CD4-positive, alpha-beta T cell (primary cell): ENCODE data around the gene OPTC. TPM values are rescaled to one million over a fixed set of nuclear protein-coding genes. Genes with fewer than 3 reads are reported as not detected.

Source experiments
- ATAC-seq: fragments of 200-7000 bp; cut with Tn5 transposase; one replicate; pipeline ENCODE4 v1.10.0; 2022; ENCODE audit warnings: mild to moderate bottlenecking; ENCODE audit not compliant: poor library complexity
- CTCF ChIA-PET: fragments of 350-600 bp; sonication (Branson Sonifier 250); formaldehyde crosslinking; loops from one replicate; lab custom pipeline; 2021; ENCODE audit warnings: antibody characterized with exemption, inconsistent platforms; lab: Charles Lee
- POLR2A ChIA-PET: fragments of 350-600 bp; sonication (Branson Sonifier 250); formaldehyde crosslinking; loops from one replicate; lab custom pipeline; 2021; ENCODE audit warnings: antibody characterized with exemption, inconsistent platforms; lab: Charles Lee
- DNase-seq, 14 experiments: peaks; one replicate each; pipeline ENCODE4 v3.0.0-alpha.2; 2013 to 2020; ENCODE audit warnings: mixed read lengths in 2 of 14
- H3K27ac ChIP-seq, 2 donors: one replicate each; pipeline versions ENCODE4 v1.5.1 to v1.7.0; 2013; ENCODE audit warnings: low read length in 2 of 2, low read depth in 1 of 2, mild to moderate bottlenecking in 1 of 2
- H3K27me3 ChIP-seq, 2 experiments: 1 replicate in 1 of 2; 2 replicates in 1 of 2; pipeline versions ENCODE4 v1.6.1 to v1.7.0; 2013; ENCODE audit warnings: low read length in 2 of 2, control low read depth in 1 of 2, mild to moderate bottlenecking in 1 of 2, moderate library complexity in 1 of 2; ENCODE audit not compliant: insufficient read depth in 2 of 2, control insufficient read depth in 1 of 2
- H3K36me3 ChIP-seq: one replicate; pipeline ENCODE4 v1.6.1; 2013; ENCODE audit warnings: low read length, control low read depth; ENCODE audit not compliant: insufficient read depth
- H3K4me1 ChIP-seq: one replicate; pipeline ENCODE4 v1.6.1; 2013; ENCODE audit warnings: low read length, control low read depth; ENCODE audit not compliant: insufficient read depth
- H3K4me3 ChIP-seq: one replicate; pipeline ENCODE4 v1.5.1; 2013; ENCODE audit warnings: mild to moderate bottlenecking, low read length, moderate library complexity
- H3K9me3 ChIP-seq, 2 experiments: 1 replicate in 1 of 2; 2 replicates in 1 of 2; pipeline versions ENCODE4 v1.6.1 to v1.7.0; 2013; ENCODE audit warnings: low read length in 2 of 2, mild to moderate bottlenecking in 2 of 2, control low read depth in 1 of 2, moderate library complexity in 1 of 2; ENCODE audit not compliant: control insufficient read depth in 1 of 2, insufficient read depth in 1 of 2
- H3K27ac Mint-ChIP-seq: one replicate; pipeline ENCODE4 v1.8.0; 2020; ENCODE audit warnings: mixed read lengths
- H3K27me3 Mint-ChIP-seq: one replicate; pipeline ENCODE4 v1.8.0; 2021; ENCODE audit warnings: mixed read lengths
- H3K36me3 Mint-ChIP-seq: one replicate; pipeline ENCODE4 v1.8.0; 2021; ENCODE audit warnings: low read depth, mixed read lengths
- H3K4me1 Mint-ChIP-seq: one replicate; pipeline ENCODE4 v1.8.0; 2021; ENCODE audit warnings: low read depth, mixed read lengths
- H3K4me3 Mint-ChIP-seq: one replicate; pipeline ENCODE4 v1.8.0; 2020; ENCODE audit warnings: mild to moderate bottlenecking, mixed read lengths
- H3K9me3 Mint-ChIP-seq: one replicate; pipeline ENCODE4 v1.8.0; 2020; ENCODE audit warnings: mixed read lengths
- CTCF ChIP-seq: fragments of 200-600 bp; IDR thresholded peaks from one replicate; pipeline ENCODE4 v1.8.0; 2022; ENCODE audit warnings: antibody characterized with exemption, mild to moderate bottlenecking
- intact Hi-C, 2 experiments: fragments of 100-400 bp; cut with DNase I in 1 of 2; cut with micrococcal nuclease in 1 of 2; formaldehyde crosslinking; loops; one replicate each; pipeline versions ENCODE4 v1.15.1 to v1.9.0; 2023 to 2025; cut with DNase I, micrococcal nuclease
- total RNA-seq, 174 experiments: library from RNA in 2 of 174; stranded (reverse) in 2 of 174; gene quantifications; one replicate each; pipeline ENCODE4 v1.2.3 and lab custom pipeline; 2021 to 2026

Gene OPTC
- total RNA-seq, 2 experiments from 2014 or later: not detected

GRCh38 chr1:203547147-203547546, 53.2 kb downstream of the OPTC start:
- Mint-ChIP-seq H3K27ac (no peak overlapping the region), H3K4me3 (no peak overlapping the region), H3K36me3 (no peaks in the 10 kb centered on the region), H3K9me3 (no peaks in the 10 kb centered on the region), H3K4me1 (no peaks in the 10 kb centered on the region), H3K27me3 (no peaks in the 10 kb centered on the region)
- Histone ChIP-seq H3K36me3 (no peaks in the 10 kb centered on the region), H3K4me3 (no peak overlapping the region), H3K27ac (no peak overlapping the region), H3K27me3 (no peaks in the 10 kb centered on the region), H3K9me3 (no peaks in the 10 kb centered on the region), H3K4me1 (no peaks in the 10 kb centered on the region)
- no peak for ATAC-seq
- ChIA-PET CTCF (no interaction called here), POLR2A (no interaction called here)
- no peak for DNase-seq
- no peak for TF ChIP-seq CTCF
- intact Hi-C loops: no loop called here

- Histone ChIP-seq H3K4me3 (no peak overlapping the region), H3K4me1 (no peaks in the 10 kb centered on the region), H3K27me3 (no peaks in the 10 kb centered on the region), H3K36me3 (no peaks in the 10 kb centered on the region), H3K27ac (no peak overlapping the region), H3K9me3 (no peaks in the 10 kb centered on the region)
- Mint-ChIP-seq H3K27me3 (no peaks in the 10 kb centered on the region), H3K27ac (no peak overlapping the region), H3K36me3 (no peaks in the 10 kb centered on the region), H3K4me1 (no peaks in the 10 kb centered on the region), H3K4me3 (no peak overlapping the region), H3K9me3 (no peaks in the 10 kb centered on the region)
- ATAC-seq (no peak), DNase-seq (no peak)
- CTCF ChIA-PET: no interaction called here
- intact Hi-C loops: no loop called here
- TF ChIP-seq CTCF: no peak
- POLR2A ChIA-PET: no interaction called here
These were observed 53.9 kb downstream of the OPTC start for GRCh38 chr1:203547771-203548421.

GRCh38 chr1:203548892-203549291, 54.9 kb downstream of the OPTC start:
- no peaks in the 10 kb centered on the region for H3K27me3 Mint-ChIP-seq
- POLR2A ChIA-PET: no interaction called here

More at GRCh38 chr1:203548892-203549291, 54.9 kb downstream of the OPTC start:
- no peak overlapping the region for H3K27ac Mint-ChIP-seq
- no peaks in the 10 kb centered on the region for H3K4me1 Mint-ChIP-seq
- Histone ChIP-seq H3K36me3 (no peaks in the 10 kb centered on the region), H3K9me3 (no peaks in the 10 kb centered on the region), H3K4me3 (no peak overlapping the region), H3K4me1 (no peaks in the 10 kb centered on the region), H3K27ac (no peak overlapping the region), H3K27me3 (no peaks in the 10 kb centered on the region)
- no peaks in the 10 kb centered on the region for H3K36me3 Mint-ChIP-seq
- intact Hi-C loops: no loop called here
- TF ChIP-seq CTCF: no peak
- no peaks in the 10 kb centered on the region for H3K9me3 Mint-ChIP-seq
- CTCF ChIA-PET: no interaction called here
- ATAC-seq (no peak), DNase-seq (no peak)
- no peak overlapping the region for H3K4me3 Mint-ChIP-seq
